BLaER1 (cell line): Measurements from ENCODE around the gene ATP8B4.

Experiments
- H3K27ac ChIP-seq: shearing (Covaris generic); formaldehyde crosslinking; 2 replicates; pipeline ENCODE4 v1.8.1; 2022
- H3K27me3 ChIP-seq: shearing (Covaris generic); formaldehyde crosslinking; 2 replicates; pipeline ENCODE4 v1.8.1; 2022
- H3K36me3 ChIP-seq: shearing (Covaris generic); formaldehyde crosslinking; 2 replicates; pipeline ENCODE4 v1.8.1; 2022
- H3K4me1 ChIP-seq: shearing (Covaris generic); formaldehyde crosslinking; 2 replicates; pipeline ENCODE4 v1.8.1; 2022
- H3K4me2 ChIP-seq: shearing (Covaris generic); formaldehyde crosslinking; 2 replicates; pipeline ENCODE4 v1.8.1; 2022
- H3K4me3 ChIP-seq: shearing (Covaris generic); formaldehyde crosslinking; 2 replicates; pipeline ENCODE4 v1.8.1; 2022
- H3K9ac ChIP-seq: shearing (Covaris generic); formaldehyde crosslinking; 2 replicates; pipeline ENCODE4 v1.8.1; 2022
- H3K9me3 ChIP-seq: shearing (Covaris generic); formaldehyde crosslinking; 2 replicates; pipeline ENCODE4 v1.8.1; 2022
- H4K20me1 ChIP-seq: shearing (Covaris generic); formaldehyde crosslinking; 2 replicates; pipeline ENCODE4 v1.8.1; 2022
- Cebpa-rat ChIP-seq: shearing (Covaris generic); IDR thresholded peaks from 2 replicates; pipeline ENCODE4 v1.8.1; 2022

The ATP8B4 gene

GRCh38 chr15:49888734-49889133 is 230.3 kb downstream of the ATP8B4 start:
- no peak overlapping the region for H3K4me2 ChIP-seq
- no peaks in the 10 kb centered on the region for H3K36me3 ChIP-seq
- no peaks in the 10 kb centered on the region for H4K20me1 ChIP-seq
- no peaks in the 10 kb centered on the region for H3K9me3 ChIP-seq
- H3K4me3 ChIP-seq = no peak overlapping the region
- TF ChIP-seq Cebpa-rat = no peak
- H3K4me1 ChIP-seq = no peaks in the 10 kb centered on the region
- H3K27me3 ChIP-seq = no peaks in the 10 kb centered on the region
- H3K9ac ChIP-seq = no peak overlapping the region
- no peak overlapping the region for H3K27ac ChIP-seq

DNA sequence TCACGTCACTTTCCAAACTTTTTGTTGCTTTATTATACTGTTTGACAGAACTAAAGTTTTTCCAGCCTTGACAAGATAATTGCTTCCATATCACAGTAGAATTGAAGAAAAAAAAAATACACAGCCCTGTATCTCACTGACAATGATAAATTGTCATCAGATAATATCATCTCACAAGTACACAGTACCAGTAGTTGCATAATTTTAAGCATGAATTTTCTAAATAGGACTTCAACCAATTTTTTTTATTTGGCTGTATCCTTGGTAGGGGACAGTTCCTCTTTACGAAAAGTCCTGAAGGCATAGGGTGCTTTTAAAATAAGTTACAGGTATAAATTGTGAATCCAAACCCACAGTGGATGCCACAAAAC is 230.7 kb downstream of the ATP8B4 start:
- Histone ChIP-seq H3K4me2 (no peak overlapping the region), H3K4me3 (no peak overlapping the region), H3K36me3 (no peaks in the 10 kb centered on the region), H3K9ac (no peak overlapping the region), H3K9me3 (no peaks in the 10 kb centered on the region), H4K20me1 (no peaks in the 10 kb centered on the region), H3K27me3 (no peaks in the 10 kb centered on the region), H3K4me1 (no peaks in the 10 kb centered on the region), H3K27ac (no peak overlapping the region)
- no peak for TF ChIP-seq Cebpa-rat

- no peak overlapping the region for H3K9ac ChIP-seq
- H3K9me3 ChIP-seq = no peaks in the 10 kb centered on the region
- H3K27me3 ChIP-seq = no peaks in the 10 kb centered on the region
- no peak overlapping the region for H3K4me2 ChIP-seq
- no peaks in the 10 kb centered on the region for H3K4me1 ChIP-seq
- no peak overlapping the region for H3K27ac ChIP-seq
- TF ChIP-seq Cebpa-rat = no peak
- no peaks in the 10 kb centered on the region for H4K20me1 ChIP-seq
- no peak overlapping the region for H3K4me3 ChIP-seq
- no peaks in the 10 kb centered on the region for H3K36me3 ChIP-seq
These were observed 231.2 kb downstream of the ATP8B4 start for GRCh38 chr15:49887659-49888322.

DNA sequence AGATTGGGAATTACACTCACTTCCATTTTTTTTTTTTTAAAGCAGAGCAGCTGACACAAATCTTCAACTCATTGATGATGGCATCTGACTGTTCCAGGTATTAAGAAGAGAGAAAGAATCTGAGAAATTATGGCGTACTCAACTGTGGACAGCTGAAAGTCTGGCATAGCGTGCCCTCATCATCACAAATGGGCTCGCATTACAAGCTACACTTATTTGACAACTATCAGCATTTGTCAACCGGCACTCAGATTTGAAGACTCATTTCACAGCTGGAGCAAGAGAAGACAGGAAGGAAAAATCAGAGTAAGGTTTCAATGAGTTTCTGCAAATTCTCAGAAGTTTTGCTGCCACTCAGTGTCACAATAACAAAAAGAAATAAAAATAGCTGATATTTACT is 235.9 kb downstream of the ATP8B4 start:
- H3K4me3 ChIP-seq = no peak overlapping the region

GRCh38 chr15:49881866-49882265 is 237.2 kb downstream of the ATP8B4 start:
- no peak for TF ChIP-seq Cebpa-rat
- Histone ChIP-seq H3K27ac (no peak overlapping the region), H3K4me1 (no peaks in the 10 kb centered on the region), H3K36me3 (no peaks in the 10 kb centered on the region), H3K27me3 (no peaks in the 10 kb centered on the region), H3K4me2 (no peak overlapping the region), H3K4me3 (no peak overlapping the region), H4K20me1 (no peaks in the 10 kb centered on the region), H3K9me3 (no peaks in the 10 kb centered on the region), H3K9ac (no peak overlapping the region)

More for the DNA sequence above, 235.9 kb downstream of the ATP8B4 start:
- Histone ChIP-seq H4K20me1 (no peaks in the 10 kb centered on the region), H3K4me1 (no peaks in the 10 kb centered on the region), H3K27ac (no peak overlapping the region), H3K4me2 (no peak overlapping the region), H3K9me3 (no peaks in the 10 kb centered on the region), H3K36me3 (no peaks in the 10 kb centered on the region), H3K9ac (no peak overlapping the region), H3K27me3 (no peaks in the 10 kb centered on the region)
- no peak for TF ChIP-seq Cebpa-rat

GRCh38 chr15:49881433-49881832 is 237.6 kb downstream of the ATP8B4 start:
- TF ChIP-seq Cebpa-rat = no peak
- Histone ChIP-seq H3K9me3 (no peaks in the 10 kb centered on the region), H3K27ac (no peak overlapping the region), H3K9ac (no peak overlapping the region), H4K20me1 (no peaks in the 10 kb centered on the region), H3K4me2 (no peak overlapping the region), H3K4me1 (no peaks in the 10 kb centered on the region), H3K27me3 (no peaks in the 10 kb centered on the region), H3K4me3 (no peak overlapping the region), H3K36me3 (no peaks in the 10 kb centered on the region)

- Histone ChIP-seq H3K9me3 (no peaks in the 10 kb centered on the region), H3K36me3 (no peaks in the 10 kb centered on the region), H3K27ac (no peak overlapping the region), H3K9ac (no peak overlapping the region), H3K4me1 (no peaks in the 10 kb centered on the region), H3K4me2 (no peak overlapping the region), H3K4me3 (no peak overlapping the region), H4K20me1 (no peaks in the 10 kb centered on the region), H3K27me3 (no peaks in the 10 kb centered on the region)
- TF ChIP-seq Cebpa-rat = no peak
These were observed 241.0 kb downstream of the ATP8B4 start for GRCh38 chr15:49877873-49878521.

GRCh38 chr15:49877117-49877872 is 241.7 kb downstream of the ATP8B4 start:
- Histone ChIP-seq H3K4me3 (no peak overlapping the region), H3K36me3 (no peaks in the 10 kb centered on the region), H4K20me1 (no peaks in the 10 kb centered on the region), H3K9me3 (no peaks in the 10 kb centered on the region), H3K4me1 (no peaks in the 10 kb centered on the region), H3K27ac (no peak overlapping the region), H3K4me2 (no peak overlapping the region), H3K9ac (no peak overlapping the region), H3K27me3 (no peaks in the 10 kb centered on the region)
- TF ChIP-seq Cebpa-rat = no peak

DNA sequence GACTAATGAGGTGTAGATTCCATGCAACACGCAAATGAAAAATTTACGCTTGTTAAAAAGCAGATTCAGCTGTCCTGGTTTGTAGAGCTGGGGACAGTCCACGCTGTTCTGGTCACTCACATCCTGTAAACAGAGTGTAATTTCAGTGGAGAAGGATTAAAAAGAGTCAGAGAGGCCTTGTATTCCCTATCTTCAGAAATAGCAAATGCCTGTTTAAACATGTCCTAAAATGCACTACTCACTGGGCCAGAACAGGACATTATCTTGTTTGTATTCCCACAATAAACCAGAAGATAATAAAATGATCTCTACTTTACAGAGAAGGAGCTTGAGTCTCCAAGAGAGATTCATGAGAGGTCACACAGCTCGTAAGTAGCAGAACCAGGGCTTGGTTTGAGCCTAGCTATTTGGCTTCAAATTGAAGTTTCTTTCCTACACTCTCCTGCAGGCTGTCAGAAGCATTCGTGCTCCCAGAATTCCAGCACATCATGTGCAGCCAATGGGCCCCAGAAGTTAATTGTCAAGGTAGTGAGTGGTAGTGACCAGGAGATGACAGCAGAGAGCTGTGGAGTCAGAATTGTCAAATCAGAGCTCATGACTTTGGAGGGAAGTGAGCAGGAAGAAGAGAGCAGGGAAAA is 242.5 kb downstream of the ATP8B4 start:
- H3K27me3 ChIP-seq = no peaks in the 10 kb centered on the region
- no peaks in the 10 kb centered on the region for H4K20me1 ChIP-seq
- no peak overlapping the region for H3K27ac ChIP-seq
- no peaks in the 10 kb centered on the region for H3K4me1 ChIP-seq
- TF ChIP-seq Cebpa-rat = no peak
- H3K9me3 ChIP-seq = no peaks in the 10 kb centered on the region
- no peak overlapping the region for H3K4me3 ChIP-seq
- H3K9ac ChIP-seq = no peak overlapping the region
- no peaks in the 10 kb centered on the region for H3K36me3 ChIP-seq
- H3K4me2 ChIP-seq = no peak overlapping the region

- no peak for TF ChIP-seq Cebpa-rat
- Histone ChIP-seq H3K27ac (no peak overlapping the region), H3K9me3 (no peaks in the 10 kb centered on the region), H3K9ac (no peak overlapping the region), H3K27me3 (no peaks in the 10 kb centered on the region), H4K20me1 (no peaks in the 10 kb centered on the region), H3K4me2 (no peak overlapping the region), H3K4me3 (no peak overlapping the region), H3K36me3 (no peaks in the 10 kb centered on the region), H3K4me1 (no peaks in the 10 kb centered on the region)
These were observed 243.6 kb downstream of the ATP8B4 start for GRCh38 chr15:49875392-49875791.
